Activated CD8-positive, alpha-beta T cell treated with anti-CD3 and anti-CD28 coated beads, Interleukin-2, amount 10 ng/mL, durations not matched to agents 7 days and 5 days (primary cell): Measurements from ENCODE around the gene ZMYM4. TPM values are rescaled to one million over a fixed set of nuclear protein-coding genes. Genes with fewer than 3 reads are reported as not detected.
"Not testable (repeated sequence)": the region's sequence is repeated elsewhere in the genome, so short reads cannot be mapped to it uniquely, and the experiment has no call there.

Source experiments
- ATAC-seq: fragments of 150-1000 bp; cut with Tn5 transposase; one replicate; pipeline ENCODE4 v1.10.0; 2021; ENCODE audit warnings: moderate library complexity
- CTCF ChIA-PET: fragments of 350-600 bp; sonication (Branson Sonifier 250); formaldehyde crosslinking; loops from one replicate; lab custom pipeline; 2021; ENCODE audit warnings: antibody characterized with exemption; lab: Charles Lee
- POLR2A ChIA-PET: fragments of 350-600 bp; sonication (Branson Sonifier 250); formaldehyde crosslinking; loops from one replicate; lab custom pipeline; 2021; ENCODE audit warnings: antibody characterized with exemption; lab: Charles Lee
- DNase-seq: peaks from one replicate; pipeline ENCODE4 v3.0.0-alpha.2; 2020
- H3K27ac Mint-ChIP-seq: one replicate; pipeline ENCODE4 v1.8.0; 2021; ENCODE audit warnings: mild to moderate bottlenecking, mixed read lengths
- H3K27me3 Mint-ChIP-seq: one replicate; pipeline ENCODE4 v1.8.0; 2021; ENCODE audit warnings: low read depth, mixed read lengths
- H3K36me3 Mint-ChIP-seq: one replicate; pipeline ENCODE4 v1.8.0; 2021; ENCODE audit warnings: low read depth, mixed read lengths
- H3K4me1 Mint-ChIP-seq: one replicate; pipeline ENCODE4 v1.8.0; 2021; ENCODE audit warnings: low read depth, mixed read lengths
- H3K4me3 Mint-ChIP-seq: one replicate; pipeline ENCODE4 v1.8.0; 2021; ENCODE audit warnings: mild to moderate bottlenecking, mixed read lengths
- H3K9me3 Mint-ChIP-seq: one replicate; pipeline ENCODE4 v1.8.0; 2022; ENCODE audit warnings: mixed read lengths; ENCODE audit not compliant: insufficient read depth
- total RNA-seq, 2 experiments: library from RNA; stranded (reverse); gene quantifications; one replicate each; pipeline ENCODE4 v1.2.3, GENCODE V29; 2021

The ZMYM4 gene
- total RNA-seq, 2 experiments from 2014 or later: 29.5 to 29.6 TPM

- H3K27me3 Mint-ChIP-seq, CTCF ChIA-PET, H3K4me1 Mint-ChIP-seq, H3K9me3 Mint-ChIP-seq, H3K4me3 Mint-ChIP-seq, POLR2A ChIA-PET, H3K36me3 Mint-ChIP-seq, DNase-seq, ATAC-seq, H3K27ac Mint-ChIP-seq: not testable (repeated sequence)
Measured at GRCh38 chr1:35380111-35380510, 111.6 kb downstream of the ZMYM4 start.

GRCh38 chr1:35382107-35382506 is 113.6 kb downstream of the ZMYM4 start:
- CTCF ChIA-PET: no interaction called here

GRCh38 chr1:35386290-35386689 is 117.8 kb downstream of the ZMYM4 start:
- DNase-seq (no peak), ATAC-seq (no peak)
- ChIA-PET CTCF (no interaction called here), POLR2A (no interaction called here)
- Mint-ChIP-seq H3K36me3 (peaks cover 15% of the 10 kb centered on the region), H3K9me3 (no peaks in the 10 kb centered on the region), H3K4me1 (no peaks in the 10 kb centered on the region), H3K27ac (no peak overlapping the region), H3K4me3 (no peak overlapping the region), H3K27me3 (no peaks in the 10 kb centered on the region)

More at GRCh38 chr1:35382107-35382506, 113.6 kb downstream of the ZMYM4 start:
- Mint-ChIP-seq H3K36me3 (peaks cover 5% of the 10 kb centered on the region), H3K4me3 (no peak overlapping the region), H3K9me3 (no peaks in the 10 kb centered on the region), H3K27ac (no peak overlapping the region), H3K27me3 (no peaks in the 10 kb centered on the region), H3K4me1 (no peaks in the 10 kb centered on the region)
- POLR2A ChIA-PET: no interaction called here
- no peak for ATAC-seq
- DNase-seq: no peak

GRCh38 chr1:35386959-35387358 is 118.5 kb downstream of the ZMYM4 start:
- ATAC-seq: no peak
- Mint-ChIP-seq H3K9me3 (no peaks in the 10 kb centered on the region), H3K4me1 (no peaks in the 10 kb centered on the region), H3K36me3 (peaks cover 15% of the 10 kb centered on the region), H3K27ac (no peak overlapping the region), H3K27me3 (no peaks in the 10 kb centered on the region), H3K4me3 (no peak overlapping the region)
- ChIA-PET CTCF (no interaction called here), POLR2A (no interaction called here)
- DNase-seq: no peak

GRCh38 chr1:35390600-35391494 is 122.3 kb downstream of the ZMYM4 start:
- no peak for ATAC-seq
- H3K27me3 Mint-ChIP-seq: no peaks in the 10 kb centered on the region
- DNase-seq: no peak
- POLR2A ChIA-PET: interaction anchor here (0.6 kb wide), 1 partner anchor 355 kb away, joined by 3 read pairs; no protein-coding TSS in a partner anchor
- H3K4me3 Mint-ChIP-seq: no peak overlapping the region
- no peaks in the 10 kb centered on the region for H3K9me3 Mint-ChIP-seq
- H3K27ac Mint-ChIP-seq: no peak overlapping the region
- H3K36me3 Mint-ChIP-seq: peaks cover 26% of the 10 kb centered on the region
- CTCF ChIA-PET: no interaction called here
- H3K4me1 Mint-ChIP-seq: no peaks in the 10 kb centered on the region

- no peak overlapping the region for H3K4me3 Mint-ChIP-seq
- DNase-seq: no peak
- peaks cover 3% of the 10 kb centered on the region for H3K4me1 Mint-ChIP-seq
- H3K36me3 Mint-ChIP-seq: peaks cover 43% of the 10 kb centered on the region
- ChIA-PET CTCF (interaction anchor here (0.8 to 2.0 kb wide), 2 partner anchors 57 to 333 kb away, joined by 3 to 8 read pairs; no protein-coding TSS in a partner anchor), POLR2A (interaction anchor here (1.0 kb wide), 1 partner anchor 75 kb away, joined by 3 read pairs; no protein-coding TSS in a partner anchor)
- ATAC-seq: no peak
- no peak overlapping the region for H3K27ac Mint-ChIP-seq
- H3K27me3 Mint-ChIP-seq: no peaks in the 10 kb centered on the region
- no peaks in the 10 kb centered on the region for H3K9me3 Mint-ChIP-seq
Measured at GRCh38 chr1:35394386-35394785, 125.9 kb downstream of the ZMYM4 start.

- H3K4me1 Mint-ChIP-seq: peaks cover 3% of the 10 kb centered on the region
- H3K36me3 Mint-ChIP-seq: peaks cover 51% of the 10 kb centered on the region
- ChIA-PET POLR2A (no interaction called here), CTCF (no interaction called here)
- DNase-seq (no peak), ATAC-seq (no peak)
- H3K4me3 Mint-ChIP-seq: no peak overlapping the region
- H3K27ac Mint-ChIP-seq: no peak overlapping the region
- no peaks in the 10 kb centered on the region for H3K9me3 Mint-ChIP-seq
- H3K27me3 Mint-ChIP-seq: no peaks in the 10 kb centered on the region
Measured at GRCh38 chr1:35398739-35399138, 130.2 kb downstream of the ZMYM4 start.

- no peaks in the 10 kb centered on the region for H3K9me3 Mint-ChIP-seq
- CTCF ChIA-PET: no interaction called here
- H3K27me3 Mint-ChIP-seq: no peaks in the 10 kb centered on the region
- H3K27ac Mint-ChIP-seq: no peak overlapping the region
- H3K36me3 Mint-ChIP-seq: peaks cover 43% of the 10 kb centered on the region
- H3K4me3 Mint-ChIP-seq: no peak overlapping the region
- H3K4me1 Mint-ChIP-seq: peaks cover 3% of the 10 kb centered on the region
- ATAC-seq (no peak), DNase-seq (no peak)
- POLR2A ChIA-PET: no interaction called here
Measured at GRCh38 chr1:35401049-35401448, 132.5 kb downstream of the ZMYM4 start.

GRCh38 chr1:35406103-35406502 is 137.6 kb downstream of the ZMYM4 start:
- ATAC-seq: no peak
- no peaks in the 10 kb centered on the region for H3K27me3 Mint-ChIP-seq
- H3K4me3 Mint-ChIP-seq: no peak overlapping the region
- no peak for DNase-seq
- no peaks in the 10 kb centered on the region for H3K4me1 Mint-ChIP-seq
- no peaks in the 10 kb centered on the region for H3K9me3 Mint-ChIP-seq
- CTCF ChIA-PET: interaction anchor here (1.6 kb wide), 1 partner anchor 44 kb away, joined by 6 read pairs; no protein-coding TSS in a partner anchor
- H3K27ac Mint-ChIP-seq: no peak overlapping the region
- POLR2A ChIA-PET: interaction anchor here (0.9 kb wide), 1 partner anchor 9 kb away, joined by 3 read pairs; no protein-coding TSS in a partner anchor
- peaks cover 31% of the 10 kb centered on the region for H3K36me3 Mint-ChIP-seq

GRCh38 chr1:35407743-35408142 is 139.2 kb downstream of the ZMYM4 start:
- no peak for ATAC-seq
- peaks cover 23% of the 10 kb centered on the region for H3K36me3 Mint-ChIP-seq
- CTCF ChIA-PET: interaction anchor here (1.3 kb wide), 1 partner anchor 137 kb away, joined by 3 read pairs; no protein-coding TSS in a partner anchor

GRCh38 chr1:35408925-35409324 is 140.4 kb downstream of the ZMYM4 start:
- peaks cover 23% of the 10 kb centered on the region for H3K36me3 Mint-ChIP-seq
- no peaks in the 10 kb centered on the region for H3K4me1 Mint-ChIP-seq
- no peak overlapping the region for H3K4me3 Mint-ChIP-seq
- no peaks in the 10 kb centered on the region for H3K27me3 Mint-ChIP-seq
- ATAC-seq (no peak), DNase-seq (no peak)
- CTCF ChIA-PET: no interaction called here
- no peaks in the 10 kb centered on the region for H3K9me3 Mint-ChIP-seq
- no peak overlapping the region for H3K27ac Mint-ChIP-seq
- POLR2A ChIA-PET: no interaction called here

More at GRCh38 chr1:35407743-35408142, 139.2 kb downstream of the ZMYM4 start:
- no peak overlapping the region for H3K4me3 Mint-ChIP-seq
- no peaks in the 10 kb centered on the region for H3K27me3 Mint-ChIP-seq
- H3K9me3 Mint-ChIP-seq: no peaks in the 10 kb centered on the region
- H3K27ac Mint-ChIP-seq: no peak overlapping the region
- no peaks in the 10 kb centered on the region for H3K4me1 Mint-ChIP-seq
- POLR2A ChIA-PET: no interaction called here
- DNase-seq: no peak

- ATAC-seq: no peak
- no peak overlapping the region for H3K27ac Mint-ChIP-seq
- H3K27me3 Mint-ChIP-seq: no peaks in the 10 kb centered on the region
- ChIA-PET POLR2A (no interaction called here), CTCF (interaction anchor here (0.6 kb wide), 1 partner anchor 123 kb away, joined by 3 read pairs; no protein-coding TSS in a partner anchor)
- peaks cover 1% of the 10 kb centered on the region for H3K4me1 Mint-ChIP-seq
- H3K9me3 Mint-ChIP-seq: no peaks in the 10 kb centered on the region
- peaks cover 3% of the 10 kb centered on the region for H3K36me3 Mint-ChIP-seq
- H3K4me3 Mint-ChIP-seq: no peak overlapping the region
- no peak for DNase-seq
Measured at GRCh38 chr1:35426097-35426586, 157.6 kb downstream of the ZMYM4 start.
